Hematopoietic multipotent progenitor cell treated with erythropoietin and hydrocortisone succinate and interleukin-3 and kit ligand, for 15 days (in vitro differentiated cells): ENCODE data around the gene DCC.

Source experiments
- DNase-seq: peaks from one replicate; pipeline ENCODE4 v3.0.0-alpha.2; 2015; ENCODE audit warnings: low spot score

DCC gene

GRCh38 chr18:52427521-52428175 is 87.7 kb downstream of the DCC start:
- DNase-seq = no peak

DNA sequence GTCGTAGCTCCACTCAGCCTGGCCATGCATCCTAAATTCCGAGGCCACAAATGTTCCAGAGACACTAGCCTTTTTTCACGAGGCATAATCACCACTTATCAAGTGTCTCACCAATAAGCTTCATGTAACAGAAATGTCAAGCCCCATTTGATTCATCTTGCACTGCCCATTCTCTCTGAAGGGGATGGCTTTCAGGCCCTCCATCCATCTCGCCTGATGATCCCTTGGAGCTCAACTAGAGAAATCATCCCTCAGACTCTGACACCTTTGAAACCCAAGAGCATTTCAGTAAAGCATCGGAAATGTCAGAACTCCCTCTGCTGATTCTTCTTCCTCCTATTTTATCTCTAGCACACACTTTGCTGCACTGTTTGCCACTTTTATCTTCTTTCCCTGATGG is 91.7 kb downstream of the DCC start:
- DNase-seq = no peak

DNA sequence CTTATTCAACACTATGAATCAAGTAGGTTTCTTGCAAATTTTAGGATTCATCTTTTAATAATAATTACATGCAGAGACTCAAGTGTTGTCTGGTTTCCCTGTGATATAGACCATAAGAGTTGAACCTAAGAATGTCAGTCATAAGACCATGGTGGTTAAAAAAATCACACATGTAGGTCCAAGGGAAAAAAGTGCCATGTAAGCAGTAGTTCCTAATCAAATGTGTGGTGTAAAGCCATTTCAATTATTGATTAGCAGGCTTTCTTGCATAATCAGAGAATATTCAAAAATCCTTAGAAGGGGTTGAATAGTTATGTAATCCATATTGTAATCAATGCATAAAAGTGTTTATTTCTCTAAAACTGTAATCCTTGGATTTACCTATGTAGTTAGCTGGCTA is 93.8 kb downstream of the DCC start:
- no peak for DNase-seq

GRCh38 chr18:52435301-52435700 is 95.3 kb downstream of the DCC start:
- no peak for DNase-seq

DNA sequence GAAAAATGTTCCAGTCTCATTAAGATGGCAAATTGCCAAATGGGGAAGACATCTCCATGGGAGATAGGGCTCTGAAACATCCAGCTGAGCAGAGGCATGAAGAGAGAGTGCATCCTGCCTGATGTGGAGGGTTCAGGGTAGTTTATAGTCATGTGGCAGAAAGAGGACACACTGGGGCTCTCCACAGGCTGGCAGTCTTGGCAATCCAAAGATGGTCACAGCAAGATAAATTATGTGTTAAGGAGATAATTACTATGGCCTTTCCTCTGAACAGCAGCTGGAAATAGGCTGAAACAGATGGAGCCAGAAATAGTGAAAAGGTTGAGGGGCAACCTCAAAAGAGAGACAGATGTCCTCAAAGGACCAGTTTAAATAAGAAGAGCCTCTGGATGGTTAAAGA is 97.2 kb downstream of the DCC start:
- DNase-seq = no peak

GRCh38 chr18:52439457-52439856 is 99.5 kb downstream of the DCC start:
- no peak for DNase-seq

DNA sequence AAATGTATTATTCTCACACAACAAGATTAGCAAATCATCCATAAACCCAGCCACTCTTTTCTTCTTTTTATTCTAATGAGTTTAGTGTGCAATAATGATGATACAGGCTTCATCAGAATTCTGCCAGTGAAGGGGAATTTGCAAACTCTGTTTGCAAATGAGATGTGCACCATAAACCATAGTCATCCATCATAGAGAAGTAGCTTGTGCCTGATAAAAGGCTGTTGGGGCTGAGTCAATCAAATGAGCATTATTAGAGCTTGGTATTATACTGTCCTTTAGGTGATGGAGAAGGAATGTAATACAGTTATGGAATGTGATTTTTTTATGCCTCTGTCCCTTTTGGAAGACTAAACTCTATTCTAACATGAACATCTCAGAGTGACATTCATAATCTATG is 101.8 kb downstream of the DCC start:
- no peak for DNase-seq

GRCh38 chr18:52442686-52443085 is 102.7 kb downstream of the DCC start:
- DNase-seq = no peak

- no peak for DNase-seq
Measured at GRCh38 chr18:52451256-52451655, 111.3 kb downstream of the DCC start.

GRCh38 chr18:52451851-52452250 is 111.9 kb downstream of the DCC start:
- DNase-seq = no peak

DNA sequence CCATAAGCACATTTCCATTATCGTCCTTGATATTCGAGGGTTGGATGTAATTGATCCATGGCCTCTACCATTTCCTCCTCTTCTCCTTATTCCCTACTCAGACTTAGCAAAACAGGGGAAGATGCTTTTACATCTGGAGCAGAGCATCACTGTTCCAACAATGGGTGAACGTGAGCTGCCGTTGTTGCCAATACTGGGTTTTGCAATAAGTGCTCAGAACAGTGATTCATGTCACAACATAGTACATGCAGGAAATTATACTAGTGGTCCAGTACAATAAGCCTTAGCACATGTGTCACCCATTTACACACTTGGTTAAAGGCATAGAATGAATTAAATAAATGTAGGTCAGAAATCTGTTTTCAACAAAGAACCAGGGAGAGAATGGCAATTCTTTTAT is 112.4 kb downstream of the DCC start:
- DNase-seq = no peak

GRCh38 chr18:52459890-52460289 is 119.9 kb downstream of the DCC start:
- DNase-seq = no peak

DNA sequence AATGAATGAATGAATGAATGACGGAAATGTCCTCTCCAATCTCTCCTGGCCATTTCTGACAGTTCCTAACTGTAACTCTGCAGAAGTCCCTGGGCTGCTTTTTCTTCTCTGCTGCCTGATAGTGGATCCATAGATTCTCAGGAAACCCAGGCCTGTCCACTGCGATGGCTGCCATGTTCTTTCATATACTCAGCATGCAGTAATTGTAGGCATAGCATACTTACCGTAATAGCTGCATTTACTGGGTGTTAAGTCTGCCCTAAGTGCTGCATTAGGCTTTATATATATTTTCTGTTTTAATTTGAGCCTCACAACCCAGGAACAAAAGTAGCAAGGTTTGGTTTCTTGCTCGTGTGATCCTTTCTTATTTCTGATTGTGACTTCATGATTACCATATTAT is 122.9 kb downstream of the DCC start:
- DNase-seq = no peak

- DNase-seq = no peak
Measured at GRCh38 chr18:52465391-52465790, 125.4 kb downstream of the DCC start.

DNA sequence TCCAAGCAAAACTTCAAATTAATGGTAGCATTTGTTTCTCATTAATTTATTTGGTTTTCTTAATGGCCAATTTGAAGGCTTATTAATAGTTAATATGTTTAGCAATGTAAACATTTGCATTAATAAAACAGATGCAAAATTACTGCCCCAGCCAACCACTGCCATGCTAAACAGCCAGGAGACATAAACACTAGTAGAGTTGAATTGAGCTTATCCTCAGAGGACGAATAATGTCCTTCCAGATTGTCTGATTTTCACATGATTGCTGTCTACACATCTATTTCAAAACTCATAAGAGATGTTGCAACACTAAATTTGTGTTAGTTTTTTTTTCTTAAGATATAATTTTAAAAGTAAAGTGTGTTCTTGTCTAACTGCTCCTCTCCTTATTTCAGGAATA is 128.5 kb downstream of the DCC start:
- no peak for DNase-seq

- DNase-seq = no peak
Measured at GRCh38 chr18:52475325-52475724, 135.3 kb downstream of the DCC start.

GRCh38 chr18:52481116-52481515 is 141.1 kb downstream of the DCC start:
- DNase-seq = no peak

- no peak for DNase-seq
Measured at GRCh38 chr18:52484977-52485376, 145.0 kb downstream of the DCC start.

- DNase-seq = no peak
Measured at GRCh38 chr18:52486052-52486451, 146.1 kb downstream of the DCC start.

- no peak for DNase-seq
Measured at GRCh38 chr18:52489396-52490306, 149.7 kb downstream of the DCC start.

DNA sequence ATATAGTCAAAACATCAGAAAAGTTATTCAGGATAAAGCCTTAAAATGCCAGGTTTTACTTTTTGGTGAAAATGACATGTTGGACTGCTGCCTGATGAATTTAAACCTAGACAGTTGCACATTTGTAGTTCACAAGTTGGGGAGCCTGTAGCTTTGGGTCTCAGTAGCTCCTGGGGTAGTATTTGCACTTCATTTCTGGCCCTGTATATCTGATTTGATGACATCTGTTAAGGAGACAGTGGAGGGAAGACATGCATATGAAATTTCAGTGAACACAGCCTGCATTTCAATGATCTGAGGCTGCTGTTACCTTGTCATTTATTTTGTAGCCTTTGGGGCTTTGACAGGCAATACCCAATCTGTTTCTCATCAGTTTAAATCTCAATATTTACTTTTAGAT is 156.4 kb downstream of the DCC start:
- DNase-seq = no peak

- no peak for DNase-seq
Measured at GRCh38 chr18:52499016-52499415, 159.0 kb downstream of the DCC start.

GRCh38 chr18:52499644-52500043 is 159.6 kb downstream of the DCC start:
- no peak for DNase-seq

DNA sequence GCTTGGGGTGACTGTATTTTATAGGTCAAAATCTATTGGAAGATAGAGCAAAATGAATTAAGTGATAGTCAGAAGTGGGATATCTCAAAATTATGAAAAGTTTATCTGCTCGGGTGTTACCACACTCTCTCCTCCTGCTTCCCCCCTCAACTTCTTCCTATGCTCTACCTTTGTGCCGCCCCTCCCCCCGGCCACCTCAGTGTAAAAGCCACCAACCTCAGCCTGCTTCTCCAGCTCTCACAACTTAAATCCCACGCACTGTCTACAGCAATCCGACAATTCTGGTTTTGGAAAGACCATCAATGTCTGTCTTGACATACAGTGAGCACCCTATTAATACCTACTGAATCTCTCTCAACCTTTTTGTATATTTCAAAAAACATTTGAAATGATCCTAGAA is 164.6 kb downstream of the DCC start:
- no peak for DNase-seq
